Gastrocnemius medialis (tissue), 4 donors: ENCODE measurements around the gene ITIH3. TPM values are rescaled to one million over a fixed set of nuclear protein-coding genes. Genes with fewer than 3 reads are reported as not detected.

ENCODE experiments used
- ATAC-seq, 2 donors: fragments of 150-250 bp; one replicate each; pipeline ENCODE4 v1.9.1; 2016
- DNase-seq, 2 donors: peaks; one replicate each; pipeline ENCODE4 v3.0.0-alpha.2; 2019
- H3K27ac ChIP-seq, 4 donors: fragments of 200-600 bp; sonication (generic); 1 replicate in 1 of 4; 2 replicates in 3 of 4; pipeline ENCODE4 v1.5.1; 2016 to 2018; ENCODE audit warnings: mild to moderate bottlenecking in 2 of 4, moderate library complexity in 1 of 4
- H3K27me3 ChIP-seq, 3 donors: fragments of 200-600 bp; sonication (generic) in 2 of 3; 1 replicate in 1 of 3; 2 replicates in 2 of 3; pipeline versions ENCODE4 v1.5.1 to v1.6.0; 2016 to 2019; ENCODE audit warnings: mild to moderate bottlenecking in 1 of 3, moderate library complexity in 1 of 3
- H3K36me3 ChIP-seq, 2 donors: fragments of 200-600 bp; sonication (generic) in 1 of 2; one replicate each; pipeline ENCODE4 v1.5.1; 2017 to 2018
- H3K4me1 ChIP-seq, 2 donors: fragments of 200-600 bp; sonication (generic) in 1 of 2; one replicate each; pipeline ENCODE4 v1.5.1; 2016 to 2017; ENCODE audit warnings: mild to moderate bottlenecking in 2 of 2
- H3K4me3 ChIP-seq, 4 donors: fragments of 200-600 bp; sonication (generic) in 3 of 4; 1 replicate in 1 of 4; 2 replicates in 3 of 4; pipeline ENCODE4 v1.5.1; 2016 to 2019; ENCODE audit warnings: mild to moderate bottlenecking in 2 of 4
- H3K9me3 ChIP-seq, 3 donors: fragments of 200-600 bp; sonication (generic) in 2 of 3; 1 replicate in 1 of 3; 2 replicates in 2 of 3; pipeline ENCODE4 v1.5.1; 2016 to 2019
- POLR2A ChIP-seq, 2 donors: fragments of 450-650 bp; IDR thresholded peaks; one replicate each; pipeline ENCODE4 v1.6.1; 2017; ENCODE audit warnings: antibody characterized with exemption in 2 of 2, mild to moderate bottlenecking in 2 of 2, moderate library complexity in 2 of 2
- in situ Hi-C, 4 donors: fragments of 200-750 bp; cut with MboI; loops; one replicate each; pipeline versions ENCODE4 v1.15.0 to v1.8.0; 2017; ENCODE audit warnings: low sequenced_read_pairs in 4 of 4
- intact Hi-C: fragments of 100-400 bp; cut with DNase I; formaldehyde crosslinking; loops from one replicate; pipeline ENCODE4 v1.15.1; 2023; ENCODE audit warnings: low total_unique reads
- total RNA-seq, 4 donors: library from RNA; depleted of rRNA; stranded (reverse); fragments of >200 nt; gene quantifications; one replicate each; pipeline versions ENCODE4 v1.1.0 to v1.2.3, GENCODE V29; 2016
- TF ChIP-seq, protein P1 (sequence below), 5 experiments: fragments of 450-650 bp in 3 of 5; fragments of 200-600 bp in 2 of 5; sonication (generic) in 2 of 5; IDR thresholded peaks in 4 of 5; conservative IDR thresholded peaks in 1 of 5; 1 replicate in 4 of 5; 2 replicates in 1 of 5; pipeline ENCODE4 v1.5.1; 2016 to 2019; ENCODE audit warnings: antibody characterized with exemption in 5 of 5, mild to moderate bottlenecking in 3 of 5, moderate library complexity in 3 of 5

Gene ITIH3
- total RNA-seq, 4 donors from 2014 or later: 0.66 to 3.1 (median 1.5) TPM

DNA sequence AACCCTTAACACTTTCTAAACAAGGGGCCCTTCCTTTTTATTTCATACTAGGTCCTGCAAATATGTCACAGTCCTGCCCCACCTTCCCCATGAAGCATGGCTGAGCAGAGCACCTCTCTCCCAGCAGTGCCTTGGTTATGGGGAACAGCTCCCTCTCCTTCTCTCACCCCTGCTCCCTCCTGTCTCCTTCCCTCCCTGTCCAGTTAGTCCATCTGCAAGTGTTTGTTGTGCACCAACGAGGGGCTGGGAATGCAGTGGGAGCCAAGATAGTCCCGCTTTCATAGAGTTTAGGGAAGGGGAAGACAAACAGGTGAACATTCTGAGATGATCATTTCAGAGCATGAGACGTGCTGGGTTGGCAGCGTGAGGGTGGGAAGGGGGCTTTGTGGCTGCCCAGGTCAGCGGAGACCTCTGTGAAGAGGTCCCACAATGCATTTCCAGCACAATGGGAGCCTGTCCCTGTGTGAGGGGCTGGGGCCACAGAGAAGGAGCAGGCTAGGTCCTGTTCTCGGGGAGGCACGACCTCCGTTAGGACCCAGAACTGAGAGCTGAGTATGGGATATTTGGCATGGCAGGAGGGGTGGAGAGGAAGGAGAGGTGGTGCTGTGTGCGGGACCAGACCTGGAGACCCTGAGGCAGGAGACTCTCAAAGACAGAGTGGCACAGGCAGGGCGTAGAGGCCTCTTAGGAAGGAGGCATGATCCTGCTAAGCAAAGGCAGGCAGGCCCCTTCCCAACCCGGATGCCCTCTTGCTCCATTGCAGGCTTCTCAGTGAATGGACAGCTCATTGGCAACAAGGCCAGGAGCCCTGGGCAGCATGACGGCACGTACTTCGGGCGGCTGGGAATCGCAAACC lies 5.5 kb upstream of the ITIH3 start:
- in situ Hi-C loops (no loop called here), intact Hi-C loops (no loop called here)
- no peak for TF ChIP-seq POLR2A (IDR thresholded peaks at IDR 0.05)
- TF ChIP-seq, protein P1, sequence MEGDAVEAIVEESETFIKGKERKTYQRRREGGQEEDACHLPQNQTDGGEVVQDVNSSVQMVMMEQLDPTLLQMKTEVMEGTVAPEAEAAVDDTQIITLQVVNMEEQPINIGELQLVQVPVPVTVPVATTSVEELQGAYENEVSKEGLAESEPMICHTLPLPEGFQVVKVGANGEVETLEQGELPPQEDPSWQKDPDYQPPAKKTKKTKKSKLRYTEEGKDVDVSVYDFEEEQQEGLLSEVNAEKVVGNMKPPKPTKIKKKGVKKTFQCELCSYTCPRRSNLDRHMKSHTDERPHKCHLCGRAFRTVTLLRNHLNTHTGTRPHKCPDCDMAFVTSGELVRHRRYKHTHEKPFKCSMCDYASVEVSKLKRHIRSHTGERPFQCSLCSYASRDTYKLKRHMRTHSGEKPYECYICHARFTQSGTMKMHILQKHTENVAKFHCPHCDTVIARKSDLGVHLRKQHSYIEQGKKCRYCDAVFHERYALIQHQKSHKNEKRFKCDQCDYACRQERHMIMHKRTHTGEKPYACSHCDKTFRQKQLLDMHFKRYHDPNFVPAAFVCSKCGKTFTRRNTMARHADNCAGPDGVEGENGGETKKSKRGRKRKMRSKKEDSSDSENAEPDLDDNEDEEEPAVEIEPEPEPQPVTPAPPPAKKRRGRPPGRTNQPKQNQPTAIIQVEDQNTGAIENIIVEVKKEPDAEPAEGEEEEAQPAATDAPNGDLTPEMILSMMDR (IDR thresholded peaks at IDR 0.05 in 4 of 5, conservative IDR thresholded peaks at IDR 0.05 in 1 of 5): no peak
- H3K36me3 ChIP-seq: no peaks in the 10 kb centered on the region
- no peak overlapping the region for H3K27ac ChIP-seq
- H3K9me3 ChIP-seq: no peaks in the 10 kb centered on the region
- no peaks in the 10 kb centered on the region for H3K27me3 ChIP-seq
- no peak overlapping the region for H3K4me3 ChIP-seq
- no peaks in the 10 kb centered on the region for H3K4me1 ChIP-seq
- no peak for ATAC-seq
- no peak for DNase-seq

DNA sequence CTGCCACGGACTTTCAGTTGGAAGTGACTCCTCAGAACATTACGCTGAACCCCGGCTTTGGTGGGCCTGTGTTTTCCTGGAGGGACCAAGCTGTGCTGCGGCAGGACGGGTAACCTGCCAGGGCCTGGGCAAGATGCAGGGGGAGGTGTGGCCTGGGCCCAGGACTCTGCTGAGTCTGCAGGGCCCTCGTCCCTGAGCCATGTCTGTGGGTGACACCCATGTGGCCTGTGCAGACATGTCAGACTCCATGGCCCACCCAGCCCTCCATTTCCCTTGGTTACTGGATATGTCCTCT lies 4.9 kb upstream of the ITIH3 start:
- TF ChIP-seq, protein P1 (IDR thresholded peaks at IDR 0.05 in 4 of 5, conservative IDR thresholded peaks at IDR 0.05 in 1 of 5): no peak
- no peak for TF ChIP-seq POLR2A (IDR thresholded peaks at IDR 0.05)
- Histone ChIP-seq H3K4me3 (no peak overlapping the region), H3K27ac (no peak overlapping the region), H3K9me3 (no peaks in the 10 kb centered on the region), H3K4me1 (no peaks in the 10 kb centered on the region), H3K36me3 (no peaks in the 10 kb centered on the region), H3K27me3 (no peaks in the 10 kb centered on the region)
- intact Hi-C loops (no loop called here), in situ Hi-C loops (no loop called here)
- DNase-seq (no peak), ATAC-seq (no peak)

DNA sequence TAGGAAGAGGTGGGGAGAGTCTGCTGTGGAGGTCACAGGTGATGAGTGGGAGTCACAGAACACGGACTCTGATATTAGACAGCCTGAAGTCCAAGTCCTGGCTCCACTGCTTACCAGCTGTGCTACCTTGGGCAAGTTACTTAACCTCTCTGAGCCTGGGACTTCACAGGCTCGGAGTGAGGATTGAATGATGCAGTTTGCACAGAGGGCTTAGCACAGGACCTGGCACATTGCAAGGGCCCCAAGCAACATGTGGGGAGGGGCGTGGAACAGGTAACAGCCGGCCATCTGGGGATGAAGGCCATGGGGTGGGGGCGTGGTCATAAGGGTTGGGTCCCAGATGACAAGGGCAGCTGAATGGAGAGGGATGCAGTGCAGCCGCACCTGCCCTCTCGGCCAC lies 4.3 kb upstream of the ITIH3 start:
- no peaks in the 10 kb centered on the region for H3K4me1 ChIP-seq
- intact Hi-C loops: no loop called here
- no peaks in the 10 kb centered on the region for H3K36me3 ChIP-seq
- no peak overlapping the region for H3K4me3 ChIP-seq
- ATAC-seq: no peak
- H3K27me3 ChIP-seq: no peaks in the 10 kb centered on the region
- H3K9me3 ChIP-seq: no peaks in the 10 kb centered on the region
- in situ Hi-C loops: no loop called here
- no peak for DNase-seq
- no peak for TF ChIP-seq POLR2A (IDR thresholded peaks at IDR 0.05)
- TF ChIP-seq, protein P1 (IDR thresholded peaks at IDR 0.05 in 4 of 5, conservative IDR thresholded peaks at IDR 0.05 in 1 of 5): no peak
- no peak overlapping the region for H3K27ac ChIP-seq

DNA sequence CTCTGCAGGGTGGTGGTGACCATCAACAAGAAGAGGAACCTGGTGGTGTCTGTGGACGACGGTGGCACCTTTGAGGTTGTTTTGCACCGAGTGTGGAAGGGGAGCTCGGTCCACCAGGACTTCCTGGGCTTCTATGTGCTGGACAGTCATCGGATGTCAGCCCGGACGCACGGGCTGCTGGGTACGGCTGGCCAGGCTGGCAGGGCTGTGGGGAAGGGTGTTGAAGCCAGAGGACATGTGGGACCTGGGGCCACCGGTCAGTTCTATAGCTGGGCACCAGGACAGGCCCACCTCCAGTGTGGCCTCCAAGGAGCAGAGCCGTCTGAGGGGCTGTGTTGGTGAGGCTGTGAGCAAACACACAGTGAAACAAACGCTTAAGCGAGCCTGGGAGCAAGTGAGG lies 3.9 kb upstream of the ITIH3 start:
- TF ChIP-seq POLR2A (IDR thresholded peaks at IDR 0.05): no peak
- TF ChIP-seq, protein P1 (IDR thresholded peaks at IDR 0.05 in 4 of 5, conservative IDR thresholded peaks at IDR 0.05 in 1 of 5): no peak
- Histone ChIP-seq H3K4me1 (no peaks in the 10 kb centered on the region), H3K27ac (no peak overlapping the region), H3K9me3 (no peaks in the 10 kb centered on the region), H3K4me3 (no peak overlapping the region), H3K27me3 (no peaks in the 10 kb centered on the region), H3K36me3 (no peaks in the 10 kb centered on the region)
- ATAC-seq: no peak
- intact Hi-C loops: no loop called here
- in situ Hi-C loops: no loop called here
- no peak for DNase-seq

GRCh38 chr3:52791366-52791765 lies 3.2 kb upstream of the ITIH3 start:
- in situ Hi-C loops: no loop called here
- H3K27me3 ChIP-seq: no peaks in the 10 kb centered on the region

More at GRCh38 chr3:52791366-52791765, 3.2 kb upstream of the ITIH3 start:
- Histone ChIP-seq H3K27ac (no peak overlapping the region), H3K4me3 (no peak overlapping the region), H3K36me3 (no peaks in the 10 kb centered on the region), H3K4me1 (no peaks in the 10 kb centered on the region), H3K9me3 (no peaks in the 10 kb centered on the region)
- intact Hi-C loops: no loop called here
- no peak for TF ChIP-seq POLR2A (IDR thresholded peaks at IDR 0.05)
- TF ChIP-seq, protein P1 (IDR thresholded peaks at IDR 0.05 in 4 of 5, conservative IDR thresholded peaks at IDR 0.05 in 1 of 5): no peak
- DNase-seq: no peak
- ATAC-seq: no peak
